HL-60 (cell line): ENCODE measurements around the gene COPB2.

Experiments used
- DNase-seq, 2 experiments: peaks; one replicate each; pipeline ENCODE4 v3.0.0-alpha.2; 2010 to 2020; ENCODE audit warnings: low read depth in 1 of 2, low spot score in 1 of 2
- H3K27ac ChIP-seq: fragments of 250-450 bp; sonication (Bioruptor Pico); replicated peaks from 2 replicates; pipeline ENCODE4 v1.5.1; 2020; ENCODE audit warnings: mild to moderate bottlenecking, moderate library complexity
- H3K27me3 ChIP-seq: fragments of 250-450 bp; sonication (Bioruptor Pico); 2 replicates; pipeline ENCODE4 v1.5.1; 2021; ENCODE audit warnings: mild to moderate bottlenecking, moderate library complexity; ENCODE audit not compliant: insufficient read depth, poor library complexity, severe bottlenecking
- H3K4me3 ChIP-seq: replicated peaks from 2 replicates; pipeline ENCODE4 v1.5.1; 2011; ENCODE audit warnings: mild to moderate bottlenecking, control low read depth, low read length; ENCODE audit not compliant: insufficient read depth
- CTCF ChIP-seq: IDR thresholded peaks from one replicate; pipeline ENCODE4 v1.5.1; 2011; ENCODE audit warnings: low read length, control low read depth, inconsistent platforms; ENCODE audit not compliant: insufficient read depth
- GABPA ChIP-seq: IDR thresholded peaks from 2 replicates; pipeline ENCODE4 v1.6.1; 2012; ENCODE audit warnings: low read depth
- POLR2AphosphoS5 ChIP-seq: IDR thresholded peaks from 2 replicates; pipeline ENCODE4 v1.6.1; 2012; ENCODE audit warnings: low read depth
- REST ChIP-seq: IDR thresholded peaks from 2 replicates; pipeline ENCODE4 v1.6.1; 2012; ENCODE audit warnings: low read depth; ENCODE audit not compliant: insufficient replicate concordance
- SPI1 ChIP-seq: IDR thresholded peaks from 2 replicates; pipeline ENCODE4 v1.6.1; 2012; ENCODE audit warnings: low read depth, mild to moderate bottlenecking, borderline replicate concordance
- long read RNA-seq: library from polyadenylated mRNA; unstranded; transcript quantifications from one replicate; pipeline ENCODE4 v2.0.0, GENCODE V29; 2020

Gene COPB2
- long read RNA-seq, transcript COPB2-201 (22 exons, 3,360 nt): major isoform, 548 of 1,319 reads
- long read RNA-seq, partial matches to known transcripts: 151 of 1,319 reads
- long read RNA-seq, other reads (novel, unspliced or antisense): 617 of 1,319 reads

GRCh38 chr3:139389552-139390368, at the start of gene COPB2:
Gene COPB2 (minus strand): TSS chr3:139389647. CDS start chr3:139389550, 97 bp downstream.
- Histone ChIP-seq H3K27ac (peak within 1 kb of the TSS; percentile 94), H3K4me3 (peak within 1 kb of the TSS; percentile 95), H3K27me3 (no peaks in the 10 kb centered on the region)
- DNase-seq: peak; percentile 91 to 98
- peak; percentile 86 for TF ChIP-seq POLR2AphosphoS5
- TF ChIP-seq CTCF: no peak

GRCh38 chr3:139434764-139435307, 45.4 kb upstream of the COPB2 start:
- Histone ChIP-seq H3K27me3 (no peaks in the 10 kb centered on the region), H3K4me3 (no peak overlapping the region), H3K27ac (no peak overlapping the region)
- no peak for TF ChIP-seq CTCF
- no peak for TF ChIP-seq POLR2AphosphoS5
- TF ChIP-seq GABPA: no peak
- TF ChIP-seq SPI1: no peak
- no peak for TF ChIP-seq REST
- peak in 1 of 2 experiments; percentile 14 for DNase-seq

- no peak overlapping the region for H3K27ac ChIP-seq
- H3K27me3 ChIP-seq: no peaks in the 10 kb centered on the region
- H3K4me3 ChIP-seq: no peak overlapping the region
- TF ChIP-seq GABPA (no peak), CTCF (no peak), REST (no peak), SPI1 (no peak), POLR2AphosphoS5 (no peak)
- DNase-seq: no peak
Measured at GRCh38 chr3:139434228-139434627, 44.8 kb upstream of the COPB2 start.
